Sigmoid colon (tissue), 4 donors: Measurements from ENCODE around the gene ANGPTL8.

Source experiments
- CTCF ChIP-seq, 4 experiments: fragments of 450-650 bp in 3 of 4; fragments of 200-600 bp in 1 of 4; IDR thresholded peaks; one replicate each; pipeline ENCODE4 v1.5.1; 2016 to 2019; ENCODE audit warnings: antibody characterized with exemption in 4 of 4, mild to moderate bottlenecking in 3 of 4, moderate library complexity in 2 of 4
- EP300 ChIP-seq, 4 donors: sonication (generic); formaldehyde crosslinking; IDR thresholded peaks; one replicate each; pipeline ENCODE4 v1.6.1; 2017; ENCODE audit warnings: antibody characterized with exemption in 4 of 4

- TF ChIP-seq CTCF (IDR thresholded peaks at IDR 0.05) (no peak), EP300 (IDR thresholded peaks at IDR 0.05) (no peak)
Measured at GRCh38 chr19:11199517-11199916, 39.9 kb upstream of the ANGPTL8 start.
